K562 (cell line): ENCODE measurements around the gene NEUROG1. TPM values are rescaled to one million over a fixed set of nuclear protein-coding genes. Genes with fewer than 3 reads are reported as not detected.
A peak's percentile ranks its signal among the peaks of the same experiment; 100 is the strongest.

Source experiments
- JUN ChIP-seq, 2 experiments: sonication (generic) in 1 of 2; formaldehyde crosslinking in 1 of 2; IDR thresholded peaks; 2 replicates each; pipeline versions ENCODE4 v1.6.1 to v1.8.0; 2012 to 2022; ENCODE audit warnings: borderline replicate concordance in 2 of 2, mild to moderate bottlenecking in 2 of 2, improper control_type of control experiment in 1 of 2, low read depth in 1 of 2, low read length in 1 of 2, missing genetic modification reagents in 1 of 2
- PML ChIP-seq: IDR thresholded peaks from 2 replicates; pipeline ENCODE4 v1.6.1; 2012; ENCODE audit warnings: low read length, inconsistent platforms
- RFX1 ChIP-seq: fragments of 450-650 bp; IDR thresholded peaks from 2 replicates; pipeline ENCODE4 v1.6.1; 2016; ENCODE audit warnings: mild to moderate bottlenecking, moderate library complexity
- SPI1 ChIP-seq: IDR thresholded peaks from 2 replicates; pipeline ENCODE4 v1.6.1; 2011; ENCODE audit warnings: low read depth, low read length, control low read depth, borderline replicate concordance
- USF1 ChIP-seq: sonication (generic); formaldehyde crosslinking; IDR thresholded peaks from 2 replicates; pipeline ENCODE4 v1.9.0; 2022; ENCODE audit warnings: mild to moderate bottlenecking, missing genetic modification reagents
- USF2 ChIP-seq: sonication (generic); formaldehyde crosslinking; IDR thresholded peaks from 2 replicates; pipeline ENCODE4 v1.5.0; 2020; ENCODE audit warnings: missing genetic modification reagents
- XRCC4 ChIP-seq: IDR thresholded peaks from one replicate; pipeline ENCODE4 v1.6.1; 2011; ENCODE audit not compliant: insufficient read depth, insufficient read length; ENCODE audit errors: extremely low read depth
- ZNF318 ChIP-seq, 2 experiments: fragments of 450-650 bp; IDR thresholded peaks; 2 replicates each; pipeline ENCODE4 v1.6.1; 2016; ENCODE audit warnings: mild to moderate bottlenecking in 2 of 2, borderline replicate concordance in 1 of 2, low read depth in 1 of 2, moderate library complexity in 1 of 2
- polyA plus RNA-seq, 8 experiments: library from polyadenylated mRNA; depleted of rRNA in 4 of 8; stranded (reverse) in 5 of 8; unstranded in 3 of 8; fragments of >200 nt; fragmentation: Nextera tagmentation in 2 of 8; fragmentation: Illumina TruSeq in 1 of 8; extraction: Ambion mirVana in 2 of 8; extraction: Trizol in 1 of 8; gene quantifications; 2 replicates each; pipeline versions ENCODE4 v1.2.1 to v1.2.3, GENCODE V29; 2011 to 2014; ENCODE audit warnings: inconsistent platforms in 1 of 8, missing spikeins in 1 of 8
- total RNA-seq, 7 experiments: library from RNA; depleted of rRNA in 6 of 7; stranded (reverse); fragments of >200 nt in 6 of 7; fragmentation: Illumina TruSeq in 2 of 7; extraction: Trizol in 2 of 7; gene quantifications; 2 replicates each; pipeline versions ENCODE4 v1.2.1 to v1.2.3, GENCODE V29; 2011 to 2021; ENCODE audit warnings: low replicate concordance in 1 of 7

The NEUROG1 gene
- total and polyA plus RNA-seq, 9 of the 15 experiments (the other 6 are each of a cell fraction or from before 2014, with no cell fraction given), result not detected

- TF ChIP-seq USF1 (CRISPR knock-in tag), result peak; percentile 94
- no peak for TF ChIP-seq RFX1
- no peak for TF ChIP-seq JUN (IDR thresholded peaks at IDR 0.05; ENCODE audit: borderline replicate concordance, low read depth, low read length)
- no peak for TF ChIP-seq JUN (CRISPR knock-in tag; IDR thresholded peaks at IDR 0.05; ENCODE audit: borderline replicate concordance)
- no peak for TF ChIP-seq SPI1
- no peak for TF ChIP-seq ZNF318 (IDR thresholded peaks at IDR 0.05; ENCODE audit: borderline replicate concordance in 1 of 2, low read depth in 1 of 2)
- peak; percentile 94 for TF ChIP-seq USF2 (CRISPR knock-in tag)
- no peak for TF ChIP-seq PML
- no peak for TF ChIP-seq XRCC4
Observed at GRCh38 chr5:135559354-135559753, 23.6 kb upstream of the NEUROG1 start (continued).
